HepG2 (cell line): Measurements from ENCODE around the gene SPTSSA. TPM values are rescaled to one million over a fixed set of nuclear protein-coding genes. Genes with fewer than 3 reads are reported as not detected.

Experiments
- CAMTA2 ChIP-seq: sonication (generic); formaldehyde crosslinking; IDR thresholded peaks from 2 replicates; pipeline ENCODE4 v1.4.0; 2020; ENCODE audit warnings: mild to moderate bottlenecking, missing genetic modification reagents, borderline replicate concordance
- CERS6 ChIP-seq: sonication (generic); formaldehyde crosslinking; IDR thresholded peaks from 2 replicates; pipeline ENCODE4 v1.5.0; 2020; ENCODE audit warnings: missing genetic modification reagents
- CSRNP2 ChIP-seq: sonication (generic); formaldehyde crosslinking; conservative IDR thresholded peaks from 2 replicates; pipeline ENCODE4 v1.8.0; 2022; ENCODE audit warnings: low read depth, missing genetic modification reagents
- FIP1L1 ChIP-seq: fragments of 200-400 bp; formaldehyde crosslinking; IDR thresholded peaks from 2 replicates; pipeline ENCODE4 v1.6.1; 2018; ENCODE audit warnings: low read depth, mild to moderate bottlenecking, low read length, moderate library complexity, borderline replicate concordance; ENCODE audit not compliant: insufficient read depth
- FOXC1 ChIP-seq: sonication (generic); formaldehyde crosslinking; IDR thresholded peaks from 2 replicates; pipeline ENCODE4 v1.8.0; 2022; ENCODE audit warnings: mild to moderate bottlenecking, missing genetic modification reagents, borderline replicate concordance
- HOXD1 ChIP-seq: sonication (generic); formaldehyde crosslinking; IDR thresholded peaks from 2 replicates; pipeline ENCODE4 v1.5.0; 2020; ENCODE audit warnings: missing genetic modification reagents
- KDM6A ChIP-seq: IDR thresholded peaks from 2 replicates; pipeline ENCODE4 v1.6.1; 2016; ENCODE audit warnings: low read depth
- MBD4 ChIP-seq: IDR thresholded peaks from 2 replicates; pipeline ENCODE4 v1.6.1; 2012; ENCODE audit warnings: low read length, inconsistent platforms, borderline replicate concordance
- PPARG ChIP-seq: conservative IDR thresholded peaks from 2 replicates; pipeline ENCODE4 v1.6.1; 2016; ENCODE audit warnings: missing biosample characterization, missing genetic modification reagents
- SALL1 ChIP-seq: sonication (generic); formaldehyde crosslinking; IDR thresholded peaks from 2 replicates; pipeline ENCODE4 v1.8.0; 2022; ENCODE audit warnings: mild to moderate bottlenecking, missing genetic modification reagents
- TGIF2 ChIP-seq: IDR thresholded peaks from 2 replicates; pipeline ENCODE4 v1.6.1; 2016; ENCODE audit warnings: control low read depth, missing compliant biosample characterization
- TIGD3 ChIP-seq: sonication (generic); formaldehyde crosslinking; IDR thresholded peaks from 2 replicates; pipeline ENCODE4 v1.5.1; 2020; ENCODE audit warnings: mild to moderate bottlenecking, missing genetic modification reagents, borderline replicate concordance
- YY1 ChIP-seq: IDR thresholded peaks from 2 replicates; pipeline ENCODE4 v1.6.1; 2011; ENCODE audit warnings: low read length, low read depth, moderate library complexity, mild to moderate bottlenecking; ENCODE audit not compliant: insufficient read depth, insufficient replicate concordance
- ZNF18 ChIP-seq: sonication (generic); formaldehyde crosslinking; IDR thresholded peaks from 2 replicates; pipeline ENCODE4 v1.8.0; 2022; ENCODE audit warnings: mild to moderate bottlenecking, missing genetic modification reagents; ENCODE audit not compliant: insufficient replicate concordance
- ZNF296 ChIP-seq: sonication (generic); formaldehyde crosslinking; conservative IDR thresholded peaks from 2 replicates; pipeline ENCODE4 v1.5.0; 2020; ENCODE audit warnings: mild to moderate bottlenecking, missing genetic modification reagents
- ZNF337 ChIP-seq: sonication (generic); formaldehyde crosslinking; IDR thresholded peaks from 2 replicates; pipeline ENCODE4 v1.5.1; 2020; ENCODE audit warnings: missing genetic modification reagents, low read depth, mild to moderate bottlenecking, borderline replicate concordance
- ZNF33B ChIP-seq: sonication (generic); formaldehyde crosslinking; IDR thresholded peaks from 2 replicates; pipeline ENCODE4 v1.5.1; 2020; ENCODE audit warnings: mild to moderate bottlenecking, missing genetic modification reagents
- ZNF572 ChIP-seq: sonication (generic); formaldehyde crosslinking; IDR thresholded peaks from 2 replicates; pipeline ENCODE4 v1.5.1; 2020; ENCODE audit warnings: mild to moderate bottlenecking, missing genetic modification reagents
- ZNF577 ChIP-seq: sonication (generic); formaldehyde crosslinking; IDR thresholded peaks from 2 replicates; pipeline ENCODE4 v1.4.0; 2020; ENCODE audit warnings: mild to moderate bottlenecking, low read depth, missing genetic modification reagents, borderline replicate concordance
- ZNF614 ChIP-seq: IDR thresholded peaks from 2 replicates; pipeline ENCODE4 v1.6.1; 2018; ENCODE audit warnings: missing biosample characterization, missing genetic modification reagents, inconsistent platforms, borderline replicate concordance
- ZNF7 ChIP-seq: IDR thresholded peaks from 2 replicates; pipeline ENCODE4 v1.6.1; 2016; ENCODE audit warnings: missing biosample characterization, missing genetic modification reagents
- polyA plus RNA-seq, 8 experiments: library from polyadenylated mRNA; depleted of rRNA in 3 of 8; stranded (reverse) in 7 of 8; unstranded in 1 of 8; fragments of >200 nt; fragmentation: Illumina TruSeq in 4 of 8; extraction: Trizol in 4 of 8; gene quantifications; 2 replicates each; pipeline versions ENCODE4 v1.2.1 to v1.2.3, GENCODE V29; 2011 to 2016; ENCODE audit warnings: low read depth in 4 of 8, missing spikeins in 1 of 8, mixed read lengths in 1 of 8; ENCODE audit not compliant: insufficient read depth in 1 of 8
- total RNA-seq, 5 experiments: library from RNA; depleted of rRNA; stranded (reverse); fragments of >200 nt; fragmentation: Illumina TruSeq; extraction: Trizol; gene quantifications; 2 replicates each; pipeline ENCODE4 v1.2.3, GENCODE V29; 2016; ENCODE audit warnings: low read depth in 1 of 5

SPTSSA gene
- total and polyA plus RNA-seq, 2 of the 13 experiments (the other 11 are each of a cell fraction or from before 2014, with no cell fraction given): 19.1 to 86.1 TPM

- TF ChIP-seq HOXD1 (CRISPR knock-in tag): no peak
- TF ChIP-seq YY1: no peak
- TF ChIP-seq ZNF577 (CRISPR knock-in tag): no peak
- TF ChIP-seq ZNF572 (CRISPR knock-in tag): no peak
- TF ChIP-seq FOXC1 (CRISPR knock-in tag): no peak
- TF ChIP-seq CSRNP2: no peak
- TF ChIP-seq ZNF7: no peak
- no peak for TF ChIP-seq CERS6 (CRISPR knock-in tag)
- TF ChIP-seq CAMTA2: no peak
- TF ChIP-seq ZNF614 (CRISPR knock-in tag): peak; percentile 63; the same call in 1 of the 2 replicates
- no peak for TF ChIP-seq FIP1L1
- TF ChIP-seq ZNF18 (CRISPR knock-in tag): no peak
- TF ChIP-seq SALL1 (CRISPR knock-in tag): peak; percentile 29; the same call in 1 of the 2 replicates
- TF ChIP-seq ZNF33B (CRISPR knock-in tag): no peak
- TF ChIP-seq MBD4: no peak
- no peak for TF ChIP-seq TGIF2 (CRISPR knock-in tag)
- TF ChIP-seq ZNF296 (CRISPR knock-in tag): no peak
- no peak for TF ChIP-seq KDM6A (CRISPR knock-in tag)
- peak; percentile 48; the same call in 1 of the 2 replicates for TF ChIP-seq PPARG (CRISPR knock-in tag)
- no peak for TF ChIP-seq ZNF337 (CRISPR knock-in tag)
- TF ChIP-seq TIGD3 (CRISPR knock-in tag): no peak
Observed at GRCh38 chr14:34498684-34499412, 36.8 kb upstream of the SPTSSA start (continued).
